MV-4-11 (cell line): ENCODE measurements around the gene ITSN2.

Experiments
- DNase-seq: peaks from one replicate; lab custom pipeline; 2025; lab: John Stamatoyannopoulos, UW

The ITSN2 gene

GRCh38 chr2:24269265-24269664, 91.1 kb downstream of the ITSN2 start:
- DNase-seq = no peak

- no peak for DNase-seq
These were observed 95.1 kb downstream of the ITSN2 start for GRCh38 chr2:24265212-24265611.

GRCh38 chr2:24262421-24262970, 97.8 kb downstream of the ITSN2 start:
- no peak for DNase-seq

- peak; percentile 49 for DNase-seq
These were observed 98.9 kb downstream of the ITSN2 start for GRCh38 chr2:24261441-24261840.

- no peak for DNase-seq
These were observed 101.0 kb downstream of the ITSN2 start for GRCh38 chr2:24259316-24259715.

GRCh38 chr2:24258718-24259117, 101.6 kb downstream of the ITSN2 start:
- no peak for DNase-seq

- DNase-seq = no peak
These were observed 106.9 kb downstream of the ITSN2 start for GRCh38 chr2:24253303-24253919.

GRCh38 chr2:24247592-24247991, 112.7 kb downstream of the ITSN2 start:
- no peak for DNase-seq

GRCh38 chr2:24247164-24247563, 113.2 kb downstream of the ITSN2 start:
- DNase-seq = no peak

GRCh38 chr2:24245986-24246776, 114.2 kb downstream of the ITSN2 start:
- no peak for DNase-seq

- no peak for DNase-seq
These were observed 118.8 kb downstream of the ITSN2 start for GRCh38 chr2:24241528-24241927.

GRCh38 chr2:24239553-24239952, 120.8 kb downstream of the ITSN2 start:
- peak; percentile 47 for DNase-seq

- DNase-seq = no peak
These were observed 122.2 kb downstream of the ITSN2 start for GRCh38 chr2:24238158-24238557.

- no peak for DNase-seq
These were observed 123.0 kb downstream of the ITSN2 start for GRCh38 chr2:24237313-24237712.

GRCh38 chr2:24233321-24233720, 127.0 kb downstream of the ITSN2 start:
- no peak for DNase-seq

- no peak for DNase-seq
These were observed 128.9 kb downstream of the ITSN2 start for GRCh38 chr2:24231461-24231881.

- DNase-seq = no peak
These were observed 131.9 kb downstream of the ITSN2 start for GRCh38 chr2:24228470-24228869.

- no peak for DNase-seq
These were observed 134.7 kb downstream of the ITSN2 start for GRCh38 chr2:24225499-24226242.

- DNase-seq = no peak
These were observed 137.4 kb downstream of the ITSN2 start for GRCh38 chr2:24222946-24223345.

GRCh38 chr2:24221343-24222050, 138.8 kb downstream of the ITSN2 start:
- no peak for DNase-seq

GRCh38 chr2:24220554-24221291, 139.6 kb downstream of the ITSN2 start:
- no peak for DNase-seq
